Lower lobe of right lung (tissue), 2 donors: Measurements from ENCODE around the gene MRPL33. TPM values are rescaled to one million over a fixed set of nuclear protein-coding genes. Genes with fewer than 3 reads are reported as not detected.
"Not testable (repeated sequence)": the region's sequence is repeated elsewhere in the genome, so short reads cannot be mapped to it uniquely, and the experiment has no call there.

Experiments used
- ATAC-seq, 2 donors: fragments of 200-7000 bp; cut with Tn5 transposase; one replicate each; pipeline ENCODE4 v1.9.1; 2020 to 2022; ENCODE audit warnings: mild to moderate bottlenecking in 2 of 2, moderate library complexity in 2 of 2
- DNase-seq: peaks from one replicate; pipeline ENCODE4 v3.0.0-alpha.2; 2020
- H3K27ac ChIP-seq: fragments of 200-600 bp; one replicate; pipeline ENCODE4 v1.8.0; 2022
- H3K27me3 ChIP-seq: fragments of 200-600 bp; one replicate; pipeline ENCODE4 v1.8.0; 2022; ENCODE audit warnings: low read depth
- H3K36me3 ChIP-seq: fragments of 200-600 bp; one replicate; pipeline ENCODE4 v1.8.0; 2022; ENCODE audit warnings: mild to moderate bottlenecking
- H3K4me1 ChIP-seq: fragments of 200-600 bp; one replicate; pipeline ENCODE4 v1.8.0; 2022
- H3K4me3 ChIP-seq: fragments of 200-600 bp; one replicate; pipeline ENCODE4 v1.8.0; 2022; ENCODE audit warnings: mild to moderate bottlenecking
- H3K9me3 ChIP-seq: fragments of 200-600 bp; one replicate; pipeline ENCODE4 v1.8.0; 2022
- CTCF ChIP-seq: fragments of 200-600 bp; IDR thresholded peaks from one replicate; pipeline ENCODE4 v1.8.0; 2022; ENCODE audit warnings: antibody characterized with exemption, mild to moderate bottlenecking
- intact Hi-C: fragments of 100-400 bp; cut with DNase I; formaldehyde crosslinking; loops from one replicate; pipeline ENCODE4 v1.11.0; 2022
- total RNA-seq: library from RNA; stranded (reverse); fragmentation: NEBNext Ultra II Directional; extraction: Animal tissue kit (Norgen Biotek cat#: 25700); gene quantifications from one replicate; pipeline ENCODE4 v1.2.1, GENCODE V29; 2021
- donor health status: DM: no; HTN: yes; CAD: no; lungs with severe emphysema.

MRPL33 gene
- total RNA-seq, 1 donor from 2014 or later = 93.3 TPM

DNA sequence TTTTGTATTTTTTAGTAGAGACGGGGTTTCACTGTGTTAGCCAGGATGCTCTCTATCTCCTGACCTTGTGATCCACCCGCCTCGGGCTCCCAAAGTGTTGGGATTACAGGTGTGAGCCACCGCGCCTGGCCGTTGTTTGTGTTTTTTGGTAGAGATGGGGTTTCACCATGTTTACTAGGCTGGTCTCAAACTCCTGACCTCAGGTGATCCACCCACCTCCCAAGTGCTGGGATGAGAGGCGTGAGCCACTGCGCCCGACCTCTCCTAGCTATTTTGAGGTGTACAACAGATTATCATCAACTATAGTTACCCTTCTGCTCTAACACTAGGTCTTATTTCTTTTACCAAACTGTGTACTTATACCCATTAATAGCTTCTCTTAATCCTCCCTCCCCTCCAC, 28.9 kb upstream of the MRPL33 start:
- Histone ChIP-seq H3K9me3 (no peaks in the 10 kb centered on the region), H3K27me3 (no peaks in the 10 kb centered on the region), H3K36me3 (no peaks in the 10 kb centered on the region), H3K4me1 (peaks cover 11% of the 10 kb centered on the region), H3K27ac (no peak overlapping the region), H3K4me3 (no peak overlapping the region)
- intact Hi-C loops = no loop called here
- TF ChIP-seq CTCF = no peak
- ATAC-seq (no peak), DNase-seq (no peak)

GRCh38 chr2:27745494-27745893, 26.0 kb upstream of the MRPL33 start:
- DNase-seq, H3K27ac ChIP-seq, H3K36me3 ChIP-seq, H3K27me3 ChIP-seq, H3K4me1 ChIP-seq, ATAC-seq, H3K9me3 ChIP-seq, intact Hi-C loops, H3K4me3 ChIP-seq: not testable (repeated sequence)

DNA sequence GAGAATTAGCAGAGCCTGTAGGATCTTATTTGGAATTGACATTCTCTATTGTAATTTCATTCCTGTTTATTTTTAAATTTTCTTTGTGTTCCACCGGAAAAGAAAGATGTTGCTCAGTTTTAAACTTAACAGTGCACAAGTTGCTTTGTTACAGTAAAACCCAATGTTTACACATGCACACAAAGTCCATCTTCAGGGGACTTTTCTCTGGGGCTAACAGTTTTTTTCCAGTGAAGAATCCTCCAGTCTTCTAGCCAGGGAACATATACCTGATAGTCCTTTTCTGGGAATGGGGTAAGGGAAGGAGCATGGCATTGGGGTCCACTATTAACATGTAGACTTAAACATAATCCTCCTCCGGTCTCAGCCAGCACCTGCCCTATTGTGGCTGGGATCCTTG, 25.2 kb upstream of the MRPL33 start:
- H3K27ac ChIP-seq = no peak overlapping the region
- ATAC-seq (no peak), DNase-seq (no peak)

DNA sequence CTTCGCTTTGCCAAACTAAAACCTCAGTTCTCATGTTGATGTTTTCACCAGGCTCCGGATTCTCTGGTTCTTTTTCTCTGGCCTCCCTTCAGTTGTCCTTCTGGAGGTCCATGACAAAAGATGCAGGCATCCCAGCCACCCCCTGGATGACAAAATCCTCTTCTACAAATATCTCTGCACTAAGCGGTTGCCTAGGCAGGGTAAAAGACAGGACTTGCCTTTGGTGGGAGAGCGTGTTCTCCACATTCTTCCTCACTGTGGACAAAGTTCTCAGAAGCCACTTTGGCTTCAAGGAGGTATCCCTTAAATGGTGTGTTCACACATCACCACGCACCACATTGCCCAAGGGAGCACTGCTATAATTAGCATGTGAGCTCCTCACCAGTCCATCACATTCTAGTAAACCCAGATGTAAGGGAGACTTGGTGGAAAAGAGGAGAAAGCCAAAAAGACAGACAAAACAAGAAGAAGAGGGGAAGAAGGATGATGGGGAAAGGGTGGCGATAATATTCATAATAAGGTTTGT, 23.6 kb upstream of the MRPL33 start:
- Histone ChIP-seq H3K27me3 (no peaks in the 10 kb centered on the region), H3K4me3 (no peak overlapping the region), H3K4me1 (no peaks in the 10 kb centered on the region), H3K9me3 (no peaks in the 10 kb centered on the region), H3K36me3 (no peaks in the 10 kb centered on the region), H3K27ac (no peak overlapping the region)
- TF ChIP-seq CTCF = no peak
- ATAC-seq (no peak), DNase-seq (no peak)
- intact Hi-C loops = no loop called here

More for the DNA sequence above, 25.2 kb upstream of the MRPL33 start:
- H3K4me3 ChIP-seq = no peak overlapping the region
- no peaks in the 10 kb centered on the region for H3K27me3 ChIP-seq
- no peaks in the 10 kb centered on the region for H3K36me3 ChIP-seq
- intact Hi-C loops = no loop called here
- no peaks in the 10 kb centered on the region for H3K9me3 ChIP-seq
- no peaks in the 10 kb centered on the region for H3K4me1 ChIP-seq
- no peak for TF ChIP-seq CTCF

DNA sequence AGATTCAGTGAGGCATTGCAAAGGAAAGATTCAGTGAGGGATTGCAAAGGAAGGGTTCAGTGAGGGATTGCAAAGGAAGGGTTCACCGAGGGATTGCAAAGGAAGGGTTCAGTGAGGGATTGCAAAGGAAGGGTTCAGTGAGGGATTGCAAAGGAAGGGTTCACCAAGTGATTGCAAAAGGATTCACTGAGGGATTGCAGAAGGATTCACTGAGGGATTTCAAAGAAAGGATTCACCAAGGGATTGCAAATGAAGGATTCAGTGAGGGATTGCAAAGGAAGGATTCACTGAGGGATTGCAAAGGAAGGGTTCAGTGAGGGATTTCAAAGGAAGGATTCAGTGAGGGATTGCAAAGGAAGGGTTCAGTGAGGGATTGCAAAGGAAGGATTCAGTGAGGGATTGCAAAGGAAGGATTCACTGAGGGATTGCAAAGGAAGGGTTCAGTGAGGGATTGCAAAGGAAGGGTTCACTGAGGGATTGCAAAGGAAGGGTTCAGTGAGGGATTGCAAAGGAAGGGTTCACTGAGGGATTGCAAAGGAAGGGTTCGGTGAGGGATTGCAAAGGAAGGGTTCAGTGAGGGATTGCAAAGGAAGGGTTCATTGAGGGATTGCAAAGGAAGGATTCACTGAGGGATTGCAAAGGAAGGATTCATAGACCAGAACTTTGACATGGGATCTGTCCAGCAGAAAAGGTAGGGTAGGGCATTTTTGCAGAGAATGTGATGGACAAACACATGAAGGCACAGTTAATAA, 22.5 kb upstream of the MRPL33 start:
- H3K4me1 ChIP-seq, H3K27ac ChIP-seq, DNase-seq, H3K4me3 ChIP-seq, ATAC-seq, H3K9me3 ChIP-seq, intact Hi-C loops, H3K27me3 ChIP-seq, H3K36me3 ChIP-seq: not testable (repeated sequence)

GRCh38 chr2:27751377-27751776, 20.1 kb upstream of the MRPL33 start:
- Histone ChIP-seq H3K27ac (no peak overlapping the region), H3K4me1 (peaks cover 9% of the 10 kb centered on the region), H3K36me3 (no peaks in the 10 kb centered on the region), H3K27me3 (no peaks in the 10 kb centered on the region), H3K9me3 (no peaks in the 10 kb centered on the region), H3K4me3 (no peak overlapping the region)
- intact Hi-C loops = no loop called here
- no peak for TF ChIP-seq CTCF
- DNase-seq = no peak
- ATAC-seq = no peak
